GM19193 (cell line): ENCODE results near the gene TRAPPC8.

Source experiments
- POLR2A ChIP-seq: IDR thresholded peaks from 4 replicates; pipeline ENCODE4 v1.6.1; 2011; ENCODE audit not compliant: insufficient read depth, insufficient read length; ENCODE audit errors: extremely low read depth

The TRAPPC8 gene

GRCh38 chr18:31950583-31950982 is 7.7 kb upstream of the TRAPPC8 start:
- TF ChIP-seq POLR2A = no peak

- no peak for TF ChIP-seq POLR2A
These were observed 3.5 kb upstream of the TRAPPC8 start for GRCh38 chr18:31946305-31947046.

GRCh38 chr18:31943878-31944816 is 1.2 kb upstream of the TRAPPC8 start:
- TF ChIP-seq POLR2A = no peak

GRCh38 chr18:31942291-31942998 is 483 bp downstream of the TRAPPC8 start:
- no peak for TF ChIP-seq POLR2A

GRCh38 chr18:31941010-31941809 is 1.7 kb downstream of the TRAPPC8 start:
- no peak for TF ChIP-seq POLR2A

- no peak for TF ChIP-seq POLR2A
These were observed 11.1 kb downstream of the TRAPPC8 start for GRCh38 chr18:31931886-31932240.

GRCh38 chr18:31931163-31931885 is 11.6 kb downstream of the TRAPPC8 start:
- no peak for TF ChIP-seq POLR2A

GRCh38 chr18:31929273-31929672 is 13.7 kb downstream of the TRAPPC8 start:
- TF ChIP-seq POLR2A = no peak

- TF ChIP-seq POLR2A = no peak
These were observed 22.7 kb downstream of the TRAPPC8 start for GRCh38 chr18:31920277-31920676.

GRCh38 chr18:31918733-31919132 is 24.2 kb downstream of the TRAPPC8 start:
- no peak for TF ChIP-seq POLR2A

- TF ChIP-seq POLR2A = no peak
These were observed 41.9 kb downstream of the TRAPPC8 start for GRCh38 chr18:31901063-31901462.

GRCh38 chr18:31892936-31893335 is 50.0 kb downstream of the TRAPPC8 start:
- TF ChIP-seq POLR2A = no peak

GRCh38 chr18:31891566-31891965 is 51.4 kb downstream of the TRAPPC8 start:
- TF ChIP-seq POLR2A = no peak

- TF ChIP-seq POLR2A = no peak
These were observed 58.9 kb downstream of the TRAPPC8 start for GRCh38 chr18:31884020-31884419.
